Adipose tissue (tissue), 3 donors: ENCODE data around the gene CHIT1. TPM values are rescaled to one million over a fixed set of nuclear protein-coding genes. Genes with fewer than 3 reads are reported as not detected.
A peak's percentile ranks its signal among the peaks of the same experiment; 100 is the strongest.

ENCODE experiments used
- H3K27ac ChIP-seq: one replicate; pipeline ENCODE4 v1.5.1; 2013; ENCODE audit warnings: low read depth, low read length
- WGBS, 3 donors: extraction: QIAGEN DNeasy Blood & Tissue Kit; methylation state at CpG; one replicate each; pipeline ENCODE4 v1.1.7; 2013; 5-methylcytosine and 5-hydroxymethylcytosine counted together
- polyA plus RNA-seq, 3 donors: library from polyadenylated mRNA; stranded (reverse); fragments of 200-250 nt; gene quantifications; one replicate each; pipeline ENCODE4 v1.2.3, GENCODE V29; 2013
- donor health status: healthy with polysubstance abuse.
- donor health status: Bipolar disorder and iron deficiency.
- donor health status: healthy.

CHIT1 gene
- polyA plus RNA-seq, 3 donors, result 0.07 to 0.34 (median 0.12) TPM

- WGBS, 3 donors, result 53 to 73% (median 72%) methylated on average over 1 of the region's 1 CpG
- peak overlapping the region; percentile 6 for H3K27ac ChIP-seq
Observed at GRCh38 chr1:203200916-203201315, 28.6 kb downstream of the CHIT1 start.

GRCh38 chr1:203199816-203200571 is 29.5 kb downstream of the CHIT1 start:
- 26 to 56% (median 28%) methylated on average over 8 of the region's 8 CpGs for WGBS, 3 donors
- H3K27ac ChIP-seq, result peak overlapping the region; percentile 22

GRCh38 chr1:203199481-203199815 is 30.0 kb downstream of the CHIT1 start:
- H3K27ac ChIP-seq, result no peak overlapping the region
- 73 to 83% (median 79%) methylated on average over 6 of the region's 6 CpGs for WGBS, 3 donors

GRCh38 chr1:203199002-203199401 is 30.5 kb downstream of the CHIT1 start:
- 77 to 88% (median 84%) methylated on average over 3 of the region's 3 CpGs for WGBS, 3 donors
- H3K27ac ChIP-seq, result no peak overlapping the region

- no peak overlapping the region for H3K27ac ChIP-seq
- WGBS, 3 donors, result 44 to 56% (median 50%) methylated on average over 3 of the region's 3 CpGs
Observed at GRCh38 chr1:203197625-203198024, 31.8 kb downstream of the CHIT1 start.

- WGBS, 3 donors, result 92 to 93% (median 92%) methylated on average over 3 of the region's 3 CpGs
Observed at GRCh38 chr1:203196371-203196770, 33.1 kb downstream of the CHIT1 start.

GRCh38 chr1:203190949-203191348 is 38.5 kb downstream of the CHIT1 start:
- 93 to 98% (median 97%) methylated on average over 2 of the region's 2 CpGs for WGBS, 3 donors
- no peak overlapping the region for H3K27ac ChIP-seq

More at GRCh38 chr1:203196371-203196770, 33.1 kb downstream of the CHIT1 start:
- H3K27ac ChIP-seq, result no peak overlapping the region

- H3K27ac ChIP-seq, result no peak overlapping the region
- WGBS, 3 donors, result 61 to 77% (median 76%) methylated on average over 7 of the region's 7 CpGs
Observed at GRCh38 chr1:203189951-203190352, 39.5 kb downstream of the CHIT1 start.

GRCh38 chr1:203188686-203189232 is 40.7 kb downstream of the CHIT1 start:
- H3K27ac ChIP-seq, result no peak overlapping the region
- 62 to 91% (median 88%) methylated on average over 4 of the region's 4 CpGs for WGBS, 3 donors

- WGBS, 3 donors, result 79 to 90% (median 86%) methylated on average over 3 of the region's 3 CpGs
- no peak overlapping the region for H3K27ac ChIP-seq
Observed at GRCh38 chr1:203187689-203188264, 41.7 kb downstream of the CHIT1 start.

- WGBS, 3 donors, result 32 to 49% (median 38%) methylated on average over 7 of the region's 7 CpGs
- H3K27ac ChIP-seq, result no peak overlapping the region
Observed at GRCh38 chr1:203187304-203187685, 42.2 kb downstream of the CHIT1 start.

- H3K27ac ChIP-seq, result no peak within 1 kb of the TSS
- 26 to 42% (median 27%) methylated on average over 14 of the region's 14 CpGs for WGBS, 3 donors
Observed at GRCh38 chr1:203186446-203187303, 42.8 kb downstream of the CHIT1 start, which contains the start of gene CHI3L1. CHI3L1 (minus strand) TSS chr1:203186704; CDS start chr1:203186623, 81 bp downstream.

GRCh38 chr1:203186091-203186445 is 43.4 kb downstream of the CHIT1 start:
- 80 to 91% (median 82%) methylated on average over 5 of the region's 5 CpGs for WGBS, 3 donors
- H3K27ac ChIP-seq, result no peak overlapping the region

- H3K27ac ChIP-seq, result no peak overlapping the region
- WGBS, 3 donors, result 84 to 92% (median 87%) methylated on average over 4 of the region's 4 CpGs
Observed at GRCh38 chr1:203185585-203185984, 43.9 kb downstream of the CHIT1 start.

GRCh38 chr1:203185061-203185461 is 44.4 kb downstream of the CHIT1 start:
- WGBS, 3 donors, result 93% methylated on average over 10 of the region's 10 CpGs
- no peak overlapping the region for H3K27ac ChIP-seq

- no peak overlapping the region for H3K27ac ChIP-seq
- WGBS, 3 donors, result 70 to 97% (median 83%) methylated on average over 4 of the region's 4 CpGs
Observed at GRCh38 chr1:203184467-203184866, 45.0 kb downstream of the CHIT1 start.

- H3K27ac ChIP-seq, result no peak overlapping the region
- 92 to 96% (median 93%) methylated on average over 2 of the region's 2 CpGs for WGBS, 3 donors
Observed at GRCh38 chr1:203183828-203184227, 45.6 kb downstream of the CHIT1 start.

- WGBS, 3 donors, result 84 to 95% (median 90%) methylated on average over 7 of the region's 7 CpGs
- H3K27ac ChIP-seq, result no peak overlapping the region
Observed at GRCh38 chr1:203182387-203182953, 47.0 kb downstream of the CHIT1 start.
